Fibroblast of skin of right biceps (primary cell): ENCODE results near the gene ISCA2.
A peak's percentile ranks its signal among the peaks of the same experiment; 100 is the strongest.
"Not testable (repeated sequence)": the region's sequence is repeated elsewhere in the genome, so short reads cannot be mapped to it uniquely, and the experiment has no call there.

Experiments used
- DNase-seq: peaks from one replicate; pipeline ENCODE4 v3.0.0-alpha.2; 2013

Gene ISCA2

GRCh38 chr14:74493343-74494261 lies at the start of gene ISCA2:
Gene ISCA2 (plus strand): TSS chr14:74493765. CDS start chr14:74493775, 10 bp downstream.
- peak; percentile 100 for DNase-seq

- no peak for DNase-seq
Measured at GRCh38 chr14:74444866-74445265, 48.7 kb upstream of the ISCA2 start.

GRCh38 chr14:74454397-74454796 lies 39.2 kb upstream of the ISCA2 start:
- DNase-seq, result not testable (repeated sequence)

GRCh38 chr14:74456684-74457564 lies 36.6 kb upstream of the ISCA2 start:
- DNase-seq, result no peak

GRCh38 chr14:74457565-74457895 lies 36.0 kb upstream of the ISCA2 start:
- DNase-seq, result no peak

GRCh38 chr14:74459289-74459946 lies 34.1 kb upstream of the ISCA2 start:
- peak; percentile 55 for DNase-seq

- DNase-seq, result no peak
Measured at GRCh38 chr14:74459976-74460375, 33.6 kb upstream of the ISCA2 start.

- no peak for DNase-seq
Measured at GRCh38 chr14:74462993-74463392, 30.6 kb upstream of the ISCA2 start.

- no peak for DNase-seq
Measured at GRCh38 chr14:74463697-74464096, 29.9 kb upstream of the ISCA2 start.

- no peak for DNase-seq
Measured at GRCh38 chr14:74464785-74465184, 28.8 kb upstream of the ISCA2 start.

- DNase-seq, result no peak
Measured at GRCh38 chr14:74465335-74465734, 28.2 kb upstream of the ISCA2 start.

- no peak for DNase-seq
Measured at GRCh38 chr14:74468513-74468912, 25.1 kb upstream of the ISCA2 start.

- no peak for DNase-seq
Measured at GRCh38 chr14:74469548-74470518, 23.7 kb upstream of the ISCA2 start.

- no peak for DNase-seq
Measured at GRCh38 chr14:74472601-74473000, 21.0 kb upstream of the ISCA2 start.

- DNase-seq, result no peak
Measured at GRCh38 chr14:74474376-74474775, 19.2 kb upstream of the ISCA2 start.

- DNase-seq, result peak; percentile 80
Measured at GRCh38 chr14:74475678-74476077, 17.9 kb upstream of the ISCA2 start.

GRCh38 chr14:74476107-74476506 lies 17.5 kb upstream of the ISCA2 start:
- DNase-seq, result no peak

GRCh38 chr14:74476607-74477006 lies 17.0 kb upstream of the ISCA2 start:
- no peak for DNase-seq

- peak; percentile 30 for DNase-seq
Measured at GRCh38 chr14:74478996-74479635, 14.4 kb upstream of the ISCA2 start.

- DNase-seq, result no peak
Measured at GRCh38 chr14:74480046-74480445, 13.5 kb upstream of the ISCA2 start.

GRCh38 chr14:74482571-74482970 lies 11.0 kb upstream of the ISCA2 start:
- no peak for DNase-seq

GRCh38 chr14:74483321-74483720 lies 10.2 kb upstream of the ISCA2 start:
- no peak for DNase-seq
